Measurements from ENCODE around the gene ELOVL4. TPM values are rescaled to one million over a fixed set of nuclear protein-coding genes. Genes with fewer than 3 reads are reported as not detected.

Gene ELOVL4
- 1 to 10 TPM; 2.4 to 3.2 TPM for total RNA-seq

- peaks cover 6 to 17% of the 10 kb centered on the region in 2 donors for H3K4me1 ChIP-seq (ENCODE audit: control insufficient read depth in 1 of 2, low read depth in 2 of 2)
- H3K9me3 ChIP-seq = no peaks in the 10 kb centered on the region
- H3K36me3 ChIP-seq = no peaks in the 10 kb centered on the region
- no peak within 1 kb of the TSS for H3K27ac ChIP-seq
- no peak for TF ChIP-seq CTCF (IDR thresholded peaks at IDR 0.05)
- peak within 1 kb of the TSS; percentile 85 for H3K4me3 ChIP-seq
- H3K27me3 ChIP-seq (replicated peaks; ENCODE audit: insufficient read depth) = no peaks in the 10 kb centered on the region
- ATAC-seq (ENCODE audit: insufficient number of reproducible peaks, low FRiP score, low read depth) (peak; percentile 69), DNase-seq (ENCODE audit: low spot score) (peak; percentile 24)
These were observed at the start of gene ELOVL4 for GRCh38 chr6:79947191-79948186. Gene ELOVL4, minus strand, starts transcription at chr6:79947553. Its CDS starts 274 bp downstream, at chr6:79947279.

- no peaks in the 10 kb centered on the region for H3K9me3 ChIP-seq
- no peak overlapping the region for H3K27ac ChIP-seq
- TF ChIP-seq CTCF (IDR thresholded peaks at IDR 0.05) = no peak
- H3K27me3 ChIP-seq (replicated peaks; ENCODE audit: insufficient read depth) = no peaks in the 10 kb centered on the region
- no peak for DNase-seq (ENCODE audit: low spot score)
- H3K4me1 ChIP-seq (ENCODE audit: control insufficient read depth in 1 of 2, low read depth in 2 of 2) = no peaks in the 10 kb centered on the region
- H3K4me3 ChIP-seq = no peak overlapping the region
- no peaks in the 10 kb centered on the region for H3K36me3 ChIP-seq
- no peak for ATAC-seq (ENCODE audit: insufficient number of reproducible peaks, low FRiP score, low read depth)
These were observed 46.6 kb upstream of the ELOVL4 start for GRCh38 chr6:79993911-79994309.

- ATAC-seq (ENCODE audit: insufficient number of reproducible peaks, low FRiP score, low read depth) = no peak
- DNase-seq (ENCODE audit: low spot score) = no peak
- TF ChIP-seq CTCF (IDR thresholded peaks at IDR 0.05) = no peak
These were observed 45.9 kb upstream of the ELOVL4 start for GRCh38 chr6:79993012-79993910.

GRCh38 chr6:79989641-79990040, 42.3 kb upstream of the ELOVL4 start:
- Histone ChIP-seq H3K4me3 (no peak overlapping the region), H3K4me1 (ENCODE audit: control insufficient read depth in 1 of 2, low read depth in 2 of 2) (no peaks in the 10 kb centered on the region), H3K9me3 (no peaks in the 10 kb centered on the region), H3K27ac (no peak overlapping the region), H3K27me3 (replicated peaks; ENCODE audit: insufficient read depth) (no peaks in the 10 kb centered on the region), H3K36me3 (no peaks in the 10 kb centered on the region)
- no peak for ATAC-seq (ENCODE audit: insufficient number of reproducible peaks, low FRiP score, low read depth)
- no peak for TF ChIP-seq CTCF (IDR thresholded peaks at IDR 0.05)
- DNase-seq (ENCODE audit: low spot score) = no peak

More at GRCh38 chr6:79993012-79993910, 45.9 kb upstream of the ELOVL4 start:
- Histone ChIP-seq H3K27ac (no peak overlapping the region), H3K9me3 (no peaks in the 10 kb centered on the region), H3K36me3 (no peaks in the 10 kb centered on the region), H3K27me3 (replicated peaks; ENCODE audit: insufficient read depth) (no peaks in the 10 kb centered on the region), H3K4me1 (ENCODE audit: control insufficient read depth in 1 of 2, low read depth in 2 of 2) (no peaks in the 10 kb centered on the region), H3K4me3 (no peak overlapping the region)

- H3K4me1 ChIP-seq (ENCODE audit: control insufficient read depth in 1 of 2, low read depth in 2 of 2) = no peaks in the 10 kb centered on the region
- no peaks in the 10 kb centered on the region for H3K27me3 ChIP-seq (replicated peaks; ENCODE audit: insufficient read depth)
- no peaks in the 10 kb centered on the region for H3K9me3 ChIP-seq
- TF ChIP-seq CTCF (IDR thresholded peaks at IDR 0.05) = no peak
- H3K36me3 ChIP-seq = no peaks in the 10 kb centered on the region
- H3K4me3 ChIP-seq = no peak overlapping the region
- no peak overlapping the region for H3K27ac ChIP-seq
- ATAC-seq (ENCODE audit: insufficient number of reproducible peaks, low FRiP score, low read depth) (no peak), DNase-seq (ENCODE audit: low spot score) (no peak)
These were observed 37.8 kb upstream of the ELOVL4 start for GRCh38 chr6:79985128-79985527.

All from thoracic aorta (tissue), 2 donors.